Neural cell (in vitro differentiated cells): ENCODE results near the gene HADH. TPM values are rescaled to one million over a fixed set of nuclear protein-coding genes. Genes with fewer than 3 reads are reported as not detected.

Experiments
- H2AFZ ChIP-seq: fragments of 200-600, 300-800 bp; sonication (generic), shearing (Covaris generic); 2 replicates; pipeline ENCODE4 v1.6.0; 2014; ENCODE audit warnings: low read depth, mild to moderate bottlenecking, antibody characterized with exemption, low read length, moderate library complexity
- H3F3A ChIP-seq: fragments of 200-600 bp; shearing (Covaris generic); 2 replicates; pipeline ENCODE4 v1.6.1; 2016; ENCODE audit warnings: mild to moderate bottlenecking, moderate library complexity, mixed read lengths, antibody characterized with exemption, low read length; ENCODE audit not compliant: insufficient read depth, poor library complexity, severe bottlenecking
- H3K27ac ChIP-seq: fragments of 200-600, 300-800 bp; sonication (generic), shearing (Covaris generic); 2 replicates; pipeline ENCODE4 v1.5.1; 2014; ENCODE audit warnings: mild to moderate bottlenecking, low read length, moderate library complexity
- H3K27me3 ChIP-seq: fragments of 300-800, 200-600 bp; sonication (generic), shearing (Covaris generic); 2 replicates; pipeline ENCODE4 v1.6.0; 2014; ENCODE audit warnings: mild to moderate bottlenecking, low read depth, low read length, moderate library complexity; ENCODE audit not compliant: insufficient read depth
- H3K36me3 ChIP-seq: fragments of 300-800, 200-600 bp; sonication (generic), shearing (Covaris generic); 2 replicates; pipeline ENCODE4 v1.5.1; 2014; ENCODE audit warnings: mild to moderate bottlenecking, antibody characterized with exemption, low read length, moderate library complexity; ENCODE audit not compliant: insufficient read depth
- H3K4me2 ChIP-seq: fragments of 300-800, 200-600 bp; sonication (generic), shearing (Covaris generic); 2 replicates; pipeline ENCODE4 v1.6.0; 2014; ENCODE audit warnings: mild to moderate bottlenecking, low read length
- H3K4me3 ChIP-seq: fragments of 300-800, 200-600 bp; sonication (generic), shearing (Covaris generic); 2 replicates; pipeline ENCODE4 v1.5.1; 2014; ENCODE audit warnings: mild to moderate bottlenecking, low read length, moderate library complexity
- H3K79me2 ChIP-seq: fragments of 200-600 bp; shearing (Covaris generic); replicated peaks from 2 replicates; pipeline ENCODE4 v1.6.0; 2014; ENCODE audit warnings: mild to moderate bottlenecking, low read length, moderate library complexity; ENCODE audit not compliant: insufficient read depth
- H3K9ac ChIP-seq: fragments of 300-800, 200-600 bp; sonication (generic), shearing (Covaris generic); 2 replicates; pipeline ENCODE4 v1.6.1; 2016; ENCODE audit warnings: mild to moderate bottlenecking, low read length, mixed read lengths
- H3K9me2 ChIP-seq: fragments of 200-600 bp; shearing (Covaris generic); 2 replicates; pipeline ENCODE4 v1.6.1; 2016; ENCODE audit warnings: mild to moderate bottlenecking, low read length, mixed read lengths; ENCODE audit not compliant: insufficient read depth
- H3K9me3 ChIP-seq: fragments of 200-600, 300-800 bp; sonication (generic), shearing (Covaris generic); 2 replicates; pipeline ENCODE4 v1.6.1; 2016; ENCODE audit warnings: mild to moderate bottlenecking, mixed run types, low read length, moderate library complexity, mixed read lengths
- H4K20me1 ChIP-seq: fragments of 200-600 bp; shearing (Covaris generic); 2 replicates; pipeline ENCODE4 v1.6.1; 2016; ENCODE audit warnings: mild to moderate bottlenecking, mixed run types; ENCODE audit not compliant: insufficient read depth
- EP300 ChIP-seq: fragments of 450-650 bp; conservative IDR thresholded peaks from 2 replicates; pipeline ENCODE4 v1.6.1; 2014; ENCODE audit warnings: antibody characterized with exemption, mild to moderate bottlenecking, moderate library complexity; ENCODE audit not compliant: poor library complexity, severe bottlenecking
- EZH2 ChIP-seq: fragments of 200-600, 300-800 bp; shearing (Covaris generic), sonication (generic); IDR thresholded peaks from 2 replicates; pipeline ENCODE4 v1.6.1; 2014; ENCODE audit warnings: antibody characterized with exemption, low read length, borderline replicate concordance, mild to moderate bottlenecking; ENCODE audit not compliant: insufficient read depth, poor library complexity, severe bottlenecking
- MXI1 ChIP-seq: fragments of 450-650 bp; conservative IDR thresholded peaks from 2 replicates; pipeline ENCODE4 v1.6.1; 2014; ENCODE audit warnings: antibody characterized with exemption, mild to moderate bottlenecking; ENCODE audit not compliant: poor library complexity, severe bottlenecking
- POLR2AphosphoS5 ChIP-seq: IDR thresholded peaks from 2 replicates; pipeline ENCODE4 v1.6.1; 2012
- RAD21 ChIP-seq: fragments of 450-650 bp; conservative IDR thresholded peaks from 2 replicates; pipeline ENCODE4 v1.6.1; 2014; ENCODE audit warnings: antibody characterized with exemption, mild to moderate bottlenecking, moderate library complexity
- REST ChIP-seq: IDR thresholded peaks from 2 replicates; pipeline ENCODE4 v1.6.1; 2012; ENCODE audit warnings: borderline replicate concordance
- SMC3 ChIP-seq: fragments of 450-650 bp; conservative IDR thresholded peaks from 2 replicates; pipeline ENCODE4 v1.6.1; 2014; ENCODE audit warnings: antibody characterized with exemption, mild to moderate bottlenecking, moderate library complexity; ENCODE audit not compliant: poor library complexity
- TAF1 ChIP-seq: IDR thresholded peaks from 2 replicates; pipeline ENCODE4 v1.6.1; 2012; ENCODE audit warnings: low read depth
- polyA plus RNA-seq: library from polyadenylated mRNA; depleted of rRNA; stranded (reverse); fragments of >200 nt; gene quantifications from 2 replicates; pipeline ENCODE4 v1.2.3, GENCODE V29; 2014
- TF ChIP-seq, protein P1 (sequence below): fragments of 450-650 bp; IDR thresholded peaks from 2 replicates; pipeline ENCODE4 v1.5.1; 2014; ENCODE audit warnings: antibody characterized with exemption, mild to moderate bottlenecking, moderate library complexity; ENCODE audit not compliant: poor library complexity, severe bottlenecking

HADH gene
- polyA plus RNA-seq, 1 donor from 2014 or later, result 25.7 TPM

DNA sequence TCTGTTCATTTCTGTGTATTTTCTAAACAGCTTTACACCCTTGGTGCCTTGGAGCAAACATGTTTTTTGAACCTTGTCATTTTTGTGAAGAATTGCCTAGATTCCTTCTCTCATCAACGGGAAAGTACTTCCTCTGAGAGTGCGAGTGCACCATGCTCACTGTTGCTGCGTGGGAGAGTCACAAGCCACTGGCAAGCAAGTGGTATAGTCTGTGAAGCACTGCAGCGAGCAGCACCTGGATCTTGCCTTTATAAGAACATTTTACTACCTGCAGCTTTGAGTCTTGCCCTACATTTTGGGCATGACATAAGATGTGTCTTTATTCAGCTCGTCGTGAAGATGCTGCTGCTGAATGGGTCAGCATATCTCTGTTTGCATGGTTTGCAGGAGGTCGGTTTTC is 44.9 kb downstream of the HADH start:
- H3K4me3 ChIP-seq, result no peak overlapping the region
- H3K9me2 ChIP-seq, result no peaks in the 10 kb centered on the region
- H3K27me3 ChIP-seq, result no peaks in the 10 kb centered on the region

GRCh38 chr4:108035691-108036090 is 46.0 kb downstream of the HADH start:
- no peaks in the 10 kb centered on the region for H4K20me1 ChIP-seq
- no peaks in the 10 kb centered on the region for H3K9me3 ChIP-seq
- no peak overlapping the region for H2AFZ ChIP-seq
- TF ChIP-seq REST, result no peak
- TF ChIP-seq EP300, result no peak
- TF ChIP-seq TAF1, result no peak
- TF ChIP-seq, protein P1, sequence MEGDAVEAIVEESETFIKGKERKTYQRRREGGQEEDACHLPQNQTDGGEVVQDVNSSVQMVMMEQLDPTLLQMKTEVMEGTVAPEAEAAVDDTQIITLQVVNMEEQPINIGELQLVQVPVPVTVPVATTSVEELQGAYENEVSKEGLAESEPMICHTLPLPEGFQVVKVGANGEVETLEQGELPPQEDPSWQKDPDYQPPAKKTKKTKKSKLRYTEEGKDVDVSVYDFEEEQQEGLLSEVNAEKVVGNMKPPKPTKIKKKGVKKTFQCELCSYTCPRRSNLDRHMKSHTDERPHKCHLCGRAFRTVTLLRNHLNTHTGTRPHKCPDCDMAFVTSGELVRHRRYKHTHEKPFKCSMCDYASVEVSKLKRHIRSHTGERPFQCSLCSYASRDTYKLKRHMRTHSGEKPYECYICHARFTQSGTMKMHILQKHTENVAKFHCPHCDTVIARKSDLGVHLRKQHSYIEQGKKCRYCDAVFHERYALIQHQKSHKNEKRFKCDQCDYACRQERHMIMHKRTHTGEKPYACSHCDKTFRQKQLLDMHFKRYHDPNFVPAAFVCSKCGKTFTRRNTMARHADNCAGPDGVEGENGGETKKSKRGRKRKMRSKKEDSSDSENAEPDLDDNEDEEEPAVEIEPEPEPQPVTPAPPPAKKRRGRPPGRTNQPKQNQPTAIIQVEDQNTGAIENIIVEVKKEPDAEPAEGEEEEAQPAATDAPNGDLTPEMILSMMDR, result no peak
- no peak overlapping the region for H3K27ac ChIP-seq
- H3K27me3 ChIP-seq, result no peaks in the 10 kb centered on the region
- no peaks in the 10 kb centered on the region for H3K9me2 ChIP-seq
- H3K36me3 ChIP-seq, result peaks cover 6% of the 10 kb centered on the region
- no peak overlapping the region for H3K4me3 ChIP-seq
- H3F3A ChIP-seq, result no peaks in the 10 kb centered on the region
- no peak overlapping the region for H3K4me2 ChIP-seq
- H3K9ac ChIP-seq, result no peak overlapping the region
- H3K79me2 ChIP-seq, result no peaks in the 10 kb centered on the region

More for the DNA sequence above, 44.9 kb downstream of the HADH start:
- Histone ChIP-seq H3K4me2 (no peak overlapping the region), H3K36me3 (peaks cover 6% of the 10 kb centered on the region), H3F3A (no peaks in the 10 kb centered on the region), H3K9me3 (no peaks in the 10 kb centered on the region), H2AFZ (no peak overlapping the region), H3K79me2 (no peaks in the 10 kb centered on the region), H4K20me1 (no peaks in the 10 kb centered on the region), H3K9ac (no peak overlapping the region), H3K27ac (no peak overlapping the region)
- no peak for TF ChIP-seq RAD21
- TF ChIP-seq POLR2AphosphoS5, result no peak
- TF ChIP-seq TAF1, result no peak
- TF ChIP-seq MXI1, result no peak
- no peak for TF ChIP-seq SMC3

GRCh38 chr4:108036213-108036612 is 46.5 kb downstream of the HADH start:
- H3K36me3 ChIP-seq, result peaks cover 6% of the 10 kb centered on the region

More at GRCh38 chr4:108036213-108036612, 46.5 kb downstream of the HADH start:
- no peak overlapping the region for H3K27ac ChIP-seq
- no peaks in the 10 kb centered on the region for H3K9me2 ChIP-seq
- H3K4me2 ChIP-seq, result no peak overlapping the region
- no peaks in the 10 kb centered on the region for H3K79me2 ChIP-seq
- H3K9ac ChIP-seq, result no peak overlapping the region
- no peaks in the 10 kb centered on the region for H3K27me3 ChIP-seq
- no peak for TF ChIP-seq EP300
- no peak for TF ChIP-seq REST
- TF ChIP-seq, protein P1, result no peak
- no peak for TF ChIP-seq MXI1
- TF ChIP-seq RAD21, result no peak
- TF ChIP-seq SMC3, result no peak
- no peak for TF ChIP-seq EZH2
- no peak for TF ChIP-seq TAF1
- TF ChIP-seq POLR2AphosphoS5, result no peak
- H2AFZ ChIP-seq, result no peak overlapping the region
- H3K9me3 ChIP-seq, result no peaks in the 10 kb centered on the region
- H4K20me1 ChIP-seq, result no peaks in the 10 kb centered on the region
- no peak overlapping the region for H3K4me3 ChIP-seq
- H3F3A ChIP-seq, result no peaks in the 10 kb centered on the region
